NCI-H146 (cell line): ENCODE results near the gene PRKAG3.
"Not testable (repeated sequence)": the region's sequence is repeated elsewhere in the genome, so short reads cannot be mapped to it uniquely, and the experiment has no call there.

ENCODE experiments used
- DNase-seq: peaks from one replicate; lab custom pipeline; 2025; lab: John Stamatoyannopoulos, UW

The PRKAG3 gene

GRCh38 chr2:218781691-218782527, 49.7 kb downstream of the PRKAG3 start, which contains the start of gene CYP27A1:
Gene CYP27A1, plus strand, starts transcription at chr2:218782147. Its CDS starts 36 bp downstream, at chr2:218782183.
- DNase-seq, result no peak

- peak; percentile 16 for DNase-seq
Measured at GRCh38 chr2:218780851-218781690, 50.5 kb downstream of the PRKAG3 start.

DNA sequence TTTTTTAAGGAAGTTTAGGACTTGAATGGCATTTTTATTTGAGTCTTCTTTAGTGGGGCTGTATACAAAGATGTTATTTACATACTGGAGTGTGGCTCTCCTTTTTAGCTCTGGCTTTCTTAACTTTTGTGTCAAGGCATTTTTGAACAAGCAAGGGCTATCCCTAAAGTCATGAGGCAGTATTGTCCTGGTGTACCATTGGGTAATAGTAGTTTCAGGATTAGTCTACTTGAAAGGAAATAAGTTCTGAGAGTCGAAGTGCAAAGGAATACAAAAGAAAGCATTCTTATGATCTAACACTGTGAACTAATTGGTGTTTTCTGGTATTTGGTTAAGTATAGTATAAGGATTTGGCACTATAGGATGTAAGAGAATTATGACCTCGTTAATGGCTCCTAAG, 51.6 kb downstream of the PRKAG3 start:
- DNase-seq, result no peak

DNA sequence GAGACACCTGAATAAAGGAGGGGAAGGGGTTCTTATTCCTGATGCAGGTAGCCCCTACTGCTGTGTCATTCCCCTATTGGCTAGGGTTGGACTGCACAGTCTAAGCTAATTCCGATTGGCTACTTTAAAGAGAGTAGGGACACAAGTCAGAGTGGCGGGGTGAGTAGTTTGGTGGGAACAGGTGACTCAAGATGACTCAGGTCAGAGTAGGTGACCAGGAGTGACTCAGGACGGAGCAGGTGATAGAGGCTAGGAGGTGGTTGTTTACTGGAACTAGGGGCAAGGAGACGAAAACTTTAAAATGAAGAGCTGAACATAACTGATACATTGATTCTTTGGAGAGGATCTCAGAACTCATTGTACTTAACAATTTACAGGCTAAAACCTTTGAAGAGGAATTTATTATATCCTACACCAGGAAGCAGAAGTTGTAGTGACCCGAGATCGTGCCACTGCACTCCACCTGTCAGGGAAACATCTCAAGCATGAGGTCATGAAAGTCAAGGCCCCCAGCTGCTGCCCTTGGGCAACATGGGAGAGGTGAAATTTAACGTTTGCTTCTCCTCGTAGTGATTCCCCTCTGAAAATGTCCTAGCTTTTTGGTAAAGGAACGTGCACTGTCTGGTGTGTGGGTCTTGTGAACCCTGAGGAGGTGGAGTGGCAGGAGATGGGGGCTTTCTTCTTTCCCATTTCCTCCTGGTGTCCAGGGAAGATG, 54.2 kb downstream of the PRKAG3 start:
- no peak for DNase-seq

DNA sequence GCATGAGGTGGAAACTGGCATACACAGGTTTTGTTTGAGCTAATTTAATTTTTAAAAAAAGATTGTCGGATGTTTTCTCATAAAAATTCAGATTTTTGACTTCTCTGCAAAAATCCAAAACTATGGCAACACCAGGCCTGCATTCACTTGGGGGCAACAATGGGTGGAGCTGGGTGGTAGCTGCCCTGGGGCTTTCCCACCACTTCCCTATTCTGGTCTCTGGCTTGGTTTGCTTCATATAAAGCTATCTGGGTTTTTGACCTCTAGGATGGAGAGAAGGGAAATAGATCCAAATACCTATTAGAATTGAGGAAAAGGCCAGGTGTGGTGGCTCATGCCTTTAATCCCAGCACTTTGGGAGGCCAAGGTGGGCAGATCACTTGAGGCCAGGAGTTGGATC, 55.1 kb downstream of the PRKAG3 start:
- no peak for DNase-seq

DNA sequence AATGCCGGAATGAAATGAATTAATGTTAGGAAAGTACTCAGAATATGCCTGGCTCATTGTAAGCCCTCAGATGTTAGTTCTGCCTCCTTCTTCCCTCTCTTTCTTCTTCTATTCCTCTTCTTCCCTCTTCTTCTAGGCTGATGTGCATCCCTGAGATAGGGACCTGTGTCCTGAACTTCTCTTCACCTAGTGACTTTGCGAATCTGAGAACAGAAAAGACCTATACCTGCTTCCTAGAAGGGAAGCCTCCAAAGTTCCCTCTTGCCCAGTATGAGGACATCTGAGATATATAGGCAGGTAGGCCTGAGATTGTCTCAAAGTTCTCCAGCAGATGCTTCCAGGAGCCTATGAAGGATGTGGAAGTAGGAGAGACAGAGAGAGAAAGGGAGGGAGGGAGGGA, 57.7 kb downstream of the PRKAG3 start:
- no peak for DNase-seq

DNA sequence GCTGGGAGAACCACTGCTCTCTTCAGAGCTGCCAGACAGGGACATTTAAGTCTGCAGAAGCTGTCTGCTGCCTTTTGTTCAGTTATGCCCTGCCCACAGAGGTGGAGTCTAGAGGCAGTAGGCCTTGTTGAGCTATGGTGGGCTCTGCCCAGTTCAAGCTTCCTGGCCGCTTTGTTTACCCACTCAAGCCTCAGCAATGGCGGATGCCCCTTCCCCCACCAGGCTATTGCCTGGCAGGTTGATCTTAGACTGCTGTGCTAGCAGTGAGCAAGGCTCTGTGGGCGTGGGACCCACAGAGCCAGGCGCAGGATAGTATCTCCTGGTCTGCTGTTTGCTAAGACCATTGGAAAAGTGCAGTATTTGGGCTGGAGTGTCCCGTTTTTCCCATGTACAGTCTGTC, 58.8 kb downstream of the PRKAG3 start:
- not testable (repeated sequence) for DNase-seq
